Effector CD4-positive, alpha-beta T cell (primary cell): Measurements from ENCODE around the gene ABI2.
"Not testable (repeated sequence)": the region's sequence is repeated elsewhere in the genome, so short reads cannot be mapped to it uniquely, and the experiment has no call there.

Experiments
- DNase-seq: peaks from one replicate; pipeline ENCODE4 v3.0.0-alpha.2; 2020
- total RNA-seq: gene quantifications from one replicate; lab custom pipeline; 2026; lab: John Stamatoyannopoulos, UW

Gene ABI2
- 37.5 reads per million, percentile 62 among the genes with 10 or more reads in this experiment for total RNA-seq

- peak; percentile 37 for DNase-seq
Measured at GRCh38 chr2:203327901-203328759, at the start of gene ABI2. Gene ABI2, plus strand, starts transcription at chr2:203328394. Its CDS starts 121 bp downstream, at chr2:203328515.

- DNase-seq = no peak
Measured at GRCh38 chr2:203279288-203279687, 48.9 kb upstream of the ABI2 start.

- no peak for DNase-seq
Measured at GRCh38 chr2:203280428-203281064, 47.6 kb upstream of the ABI2 start.

- DNase-seq = no peak
Measured at GRCh38 chr2:203282101-203282500, 46.1 kb upstream of the ABI2 start.

GRCh38 chr2:203286532-203286931 is 41.7 kb upstream of the ABI2 start:
- DNase-seq = no peak

- DNase-seq = no peak
Measured at GRCh38 chr2:203301667-203302066, 26.5 kb upstream of the ABI2 start.

- not testable (repeated sequence) for DNase-seq
Measured at GRCh38 chr2:203302586-203302985, 25.6 kb upstream of the ABI2 start.

- DNase-seq = no peak
Measured at GRCh38 chr2:203310688-203311436, 17.3 kb upstream of the ABI2 start.

- no peak for DNase-seq
Measured at GRCh38 chr2:203326356-203326755, 1.8 kb upstream of the ABI2 start.

GRCh38 chr2:203327582-203327900 is 653 bp upstream of the ABI2 start:
- no peak for DNase-seq

- peak; percentile 6 for DNase-seq
Measured at GRCh38 chr2:203328760-203329540, 756 bp downstream of the ABI2 start.

- no peak for DNase-seq
Measured at GRCh38 chr2:203330434-203330833, 2.2 kb downstream of the ABI2 start.

GRCh38 chr2:203338322-203338721 is 10.1 kb downstream of the ABI2 start:
- no peak for DNase-seq

GRCh38 chr2:203340791-203341487 is 12.7 kb downstream of the ABI2 start:
- DNase-seq = no peak

- no peak for DNase-seq
Measured at GRCh38 chr2:203341741-203342310, 13.6 kb downstream of the ABI2 start.

GRCh38 chr2:203342374-203342773 is 14.2 kb downstream of the ABI2 start:
- not testable (repeated sequence) for DNase-seq

GRCh38 chr2:203344667-203345066 is 16.5 kb downstream of the ABI2 start:
- DNase-seq = no peak

- no peak for DNase-seq
Measured at GRCh38 chr2:203346612-203347011, 18.4 kb downstream of the ABI2 start.

- no peak for DNase-seq
Measured at GRCh38 chr2:203347375-203347774, 19.2 kb downstream of the ABI2 start.

GRCh38 chr2:203352604-203353255 is 24.5 kb downstream of the ABI2 start:
- no peak for DNase-seq

- DNase-seq = no peak
Measured at GRCh38 chr2:203354966-203355365, 26.8 kb downstream of the ABI2 start.
